Nasal cavity respiratory epithelium epithelial cell of viscerocranial mucosa (primary cell): ENCODE data around the gene HOXC10. TPM values are rescaled to one million over a fixed set of nuclear protein-coding genes. Genes with fewer than 3 reads are reported as not detected.

Experiments
- total RNA-seq: library from RNA; depleted of rRNA; stranded (reverse); fragments of >200 nt; gene quantifications from 2 replicates; pipeline ENCODE4 v1.2.3, GENCODE V29; 2014

HOXC10 gene
- total RNA-seq: not detected in 2 replicates

DNA sequence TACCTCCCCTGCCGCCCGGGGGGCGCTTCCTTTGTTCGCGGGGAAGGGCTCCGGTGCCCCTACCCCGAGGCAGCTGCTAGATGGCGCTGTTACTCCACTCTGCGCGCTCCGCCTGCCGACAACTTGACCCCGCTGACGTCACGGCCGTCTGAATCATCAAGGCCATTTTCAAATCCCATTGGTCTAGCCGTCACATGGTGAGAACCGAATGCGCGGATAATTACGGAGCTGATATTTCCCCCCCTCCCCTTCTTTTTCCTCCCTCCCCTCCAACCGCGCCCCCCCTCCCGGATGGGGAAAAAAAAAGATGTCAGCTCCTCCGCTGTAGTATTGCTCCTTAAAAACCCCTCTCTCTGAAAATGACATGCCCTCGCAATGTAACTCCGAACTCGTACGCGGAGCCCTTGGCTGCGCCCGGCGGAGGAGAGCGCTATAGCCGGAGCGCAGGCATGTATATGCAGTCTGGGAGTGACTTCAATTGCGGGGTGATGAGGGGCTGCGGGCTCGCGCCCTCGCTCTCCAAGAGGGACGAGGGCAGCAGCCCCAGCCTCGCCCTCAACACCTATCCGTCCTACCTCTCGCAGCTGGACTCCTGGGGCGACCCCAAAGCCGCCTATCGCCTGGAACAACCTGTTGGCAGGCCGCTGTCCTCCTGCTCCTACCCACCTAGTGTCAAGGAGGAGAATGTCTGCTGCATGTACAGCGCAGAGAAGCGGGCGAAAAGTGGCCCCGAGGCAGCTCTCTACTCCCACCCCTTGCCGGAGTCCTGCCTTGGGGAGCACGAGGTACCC lies at the start of gene HOXC10:
Gene HOXC10 (plus strand): TSS at position 246 of the 791 bp plus-strand sequence. CDS start 114 bp downstream, at position 360.

GRCh38 chr12:53938326-53939140 lies 46.4 kb upstream of the HOXC10 start, which contains the start of gene HOXC13:
Gene HOXC13 (plus strand): TSS chr12:53938831. CDS start chr12:53938907, 76 bp downstream.

DNA sequence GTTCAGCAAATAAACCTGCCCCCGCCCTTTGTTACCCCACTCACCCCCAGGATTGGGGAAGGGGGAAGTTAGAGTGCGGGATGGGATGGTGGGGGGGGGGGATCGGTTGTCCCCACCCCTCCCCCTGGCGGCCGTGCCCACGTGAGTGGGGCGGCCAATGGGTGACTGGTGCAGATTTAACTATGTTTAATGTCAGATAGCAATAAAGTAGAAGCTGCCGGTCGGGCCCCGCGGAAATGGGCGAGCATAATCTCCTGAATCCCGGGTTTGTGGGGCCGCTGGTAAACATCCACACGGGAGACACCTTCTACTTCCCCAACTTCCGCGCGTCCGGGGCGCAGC lies 30.3 kb upstream of the HOXC10 start, which contains the start of gene HOXC12:
Gene HOXC12 (plus strand): TSS at position 210 of the 342 bp plus-strand sequence. CDS start 27 bp downstream, at position 237.

GRCh38 chr12:53972722-53973235 lies 12.2 kb upstream of the HOXC10 start, which contains the start of gene HOXC11:
Gene HOXC11 (plus strand): TSS chr12:53973126. CDS start chr12:53973242, 116 bp downstream.

GRCh38 chr12:53974084-53975063 lies 10.6 kb upstream of the HOXC10 start, which contains the start of gene HOTAIR:
Gene HOTAIR (minus strand): TSS chr12:53974954.

GRCh38 chr12:54000116-54001114 lies 15.5 kb downstream of the HOXC10 start, which contains the start of gene HOXC9:
Gene HOXC9 (plus strand): TSS chr12:54000161. CDS start chr12:54000189, 28 bp downstream.

GRCh38 chr12:54028314-54029201 lies 43.6 kb downstream of the HOXC10 start, which contains the start of gene HOXC6:
Gene HOXC6 (plus strand): TSS chr12:54028440. CDS start chr12:54028522, 82 bp downstream.

GRCh38 chr12:54032627-54033100 lies 47.7 kb downstream of the HOXC10 start, which contains the start of gene HOXC5:
Gene HOXC5 (plus strand): TSS chr12:54033050. CDS start chr12:54033123, 73 bp downstream.

Other genes starting within 250 kb of the HOXC10 start
- not detected in 2 replicates for gene CISTR, start 233.2 kb upstream of the HOXC10 start, total RNA-seq
- not detected in 2 replicates for gene HOXC13, start 46.3 kb upstream of the HOXC10 start, total RNA-seq
- gene HOXC12, start 30.2 kb upstream of the HOXC10 start, total RNA-seq: not detected in 2 replicates
- gene HOXC11, start 12.0 kb upstream of the HOXC10 start, total RNA-seq: not detected in 2 replicates
- gene HOTAIR, start 10.2 kb upstream of the HOXC10 start, total RNA-seq: not detected in 2 replicates
- gene HOXC9, start 15.0 kb downstream of the HOXC10 start, total RNA-seq: not detected in 2 replicates
- gene HOXC8, start 23.8 kb downstream of the HOXC10 start, total RNA-seq: not detected in 2 replicates
- gene HOXC6, start 43.3 kb downstream of the HOXC10 start, total RNA-seq: not detected in 2 replicates
- not detected in 2 replicates for gene HOXC5, start 47.9 kb downstream of the HOXC10 start, total RNA-seq
- gene HOXC4, start 68.7 kb downstream of the HOXC10 start, total RNA-seq: not detected in 2 replicates
- gene SMUG1, start 203.8 kb downstream of the HOXC10 start, total RNA-seq: 28.6 and 30.8 TPM in 2 replicates